Endothelial cell of umbilical vein (primary cell): Measurements from ENCODE around the gene TTN.

Source experiments
- EZH2 ChIP-seq: IDR thresholded peaks from 2 replicates; pipeline ENCODE4 v1.6.1; 2012; ENCODE audit warnings: borderline replicate concordance, low read depth, mild to moderate bottlenecking, moderate library complexity, low read length, inconsistent platforms; ENCODE audit not compliant: severe bottlenecking
- JUN ChIP-seq: IDR thresholded peaks from 2 replicates; pipeline ENCODE4 v1.6.1; 2011; ENCODE audit warnings: borderline replicate concordance, low read depth; ENCODE audit not compliant: insufficient read length, insufficient read depth
- POLR2A ChIP-seq: IDR thresholded peaks from 2 replicates; pipeline ENCODE4 v1.6.1; 2012; ENCODE audit warnings: low read depth, mild to moderate bottlenecking, control low read depth, low read length
- POLR2AphosphoS5 ChIP-seq: IDR thresholded peaks from 2 replicates; pipeline ENCODE4 v1.6.1; 2012; ENCODE audit warnings: low read depth, mild to moderate bottlenecking, control low read depth, low read length, moderate library complexity; ENCODE audit not compliant: insufficient read depth
- TF ChIP-seq, protein P1 (sequence below): IDR thresholded peaks from 2 replicates; pipeline ENCODE4 v1.6.1; 2011; ENCODE audit not compliant: insufficient read depth, insufficient read length
- TF ChIP-seq, protein P2 (sequence below), 2 donors: IDR thresholded peaks; 1 replicate in 1 of 2; 2 replicates in 1 of 2; pipeline ENCODE4 v1.5.1; 2011; ENCODE audit warnings: low read length in 2 of 2, mild to moderate bottlenecking in 2 of 2, moderate library complexity in 2 of 2, control low read depth in 1 of 2, inconsistent platforms in 1 of 2, low read depth in 1 of 2; ENCODE audit not compliant: insufficient read depth in 1 of 2; ENCODE audit errors: extremely low read depth in 1 of 2

DNA sequence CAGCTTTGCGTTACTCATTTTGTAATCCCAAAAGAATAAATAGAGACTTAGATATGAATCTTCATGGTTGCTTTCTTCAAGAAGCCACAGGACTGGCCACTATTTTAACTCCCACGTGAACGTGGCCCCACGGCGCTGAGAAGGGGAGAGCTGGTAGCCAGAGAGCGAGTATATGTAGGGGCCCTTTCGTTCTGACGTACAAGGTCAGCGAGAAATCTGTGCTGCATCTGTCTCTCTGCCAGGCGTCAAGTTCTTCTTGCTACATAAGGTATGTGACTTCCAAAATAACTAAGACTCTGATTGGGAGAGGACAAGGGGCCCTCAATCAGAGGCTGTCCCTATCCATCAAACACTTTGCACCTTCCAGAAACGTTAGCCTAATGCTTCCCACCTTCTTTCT is 177.8 kb downstream of the TTN start:
- TF ChIP-seq, protein P1, sequence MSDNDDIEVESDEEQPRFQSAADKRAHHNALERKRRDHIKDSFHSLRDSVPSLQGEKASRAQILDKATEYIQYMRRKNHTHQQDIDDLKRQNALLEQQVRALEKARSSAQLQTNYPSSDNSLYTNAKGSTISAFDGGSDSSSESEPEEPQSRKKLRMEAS = no peak
- TF ChIP-seq POLR2AphosphoS5 = no peak
- TF ChIP-seq, protein P2, sequence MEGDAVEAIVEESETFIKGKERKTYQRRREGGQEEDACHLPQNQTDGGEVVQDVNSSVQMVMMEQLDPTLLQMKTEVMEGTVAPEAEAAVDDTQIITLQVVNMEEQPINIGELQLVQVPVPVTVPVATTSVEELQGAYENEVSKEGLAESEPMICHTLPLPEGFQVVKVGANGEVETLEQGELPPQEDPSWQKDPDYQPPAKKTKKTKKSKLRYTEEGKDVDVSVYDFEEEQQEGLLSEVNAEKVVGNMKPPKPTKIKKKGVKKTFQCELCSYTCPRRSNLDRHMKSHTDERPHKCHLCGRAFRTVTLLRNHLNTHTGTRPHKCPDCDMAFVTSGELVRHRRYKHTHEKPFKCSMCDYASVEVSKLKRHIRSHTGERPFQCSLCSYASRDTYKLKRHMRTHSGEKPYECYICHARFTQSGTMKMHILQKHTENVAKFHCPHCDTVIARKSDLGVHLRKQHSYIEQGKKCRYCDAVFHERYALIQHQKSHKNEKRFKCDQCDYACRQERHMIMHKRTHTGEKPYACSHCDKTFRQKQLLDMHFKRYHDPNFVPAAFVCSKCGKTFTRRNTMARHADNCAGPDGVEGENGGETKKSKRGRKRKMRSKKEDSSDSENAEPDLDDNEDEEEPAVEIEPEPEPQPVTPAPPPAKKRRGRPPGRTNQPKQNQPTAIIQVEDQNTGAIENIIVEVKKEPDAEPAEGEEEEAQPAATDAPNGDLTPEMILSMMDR (IDR thresholded peaks at IDR 0.05; ENCODE audit: extremely low read depth in 1 of 2, insufficient read depth in 1 of 2, low read depth in 1 of 2, low read length in 2 of 2) = no peak
- TF ChIP-seq EZH2 = no peak
- TF ChIP-seq POLR2A = no peak
- TF ChIP-seq JUN = no peak
